ENCODE results near the gene BIN1. TPM values are rescaled to one million over a fixed set of nuclear protein-coding genes. Genes with fewer than 3 reads are reported as not detected.

BIN1 gene
- total RNA-seq, 2 experiments from 2014 or later, result 1.5 to 14.1 TPM

DNA sequence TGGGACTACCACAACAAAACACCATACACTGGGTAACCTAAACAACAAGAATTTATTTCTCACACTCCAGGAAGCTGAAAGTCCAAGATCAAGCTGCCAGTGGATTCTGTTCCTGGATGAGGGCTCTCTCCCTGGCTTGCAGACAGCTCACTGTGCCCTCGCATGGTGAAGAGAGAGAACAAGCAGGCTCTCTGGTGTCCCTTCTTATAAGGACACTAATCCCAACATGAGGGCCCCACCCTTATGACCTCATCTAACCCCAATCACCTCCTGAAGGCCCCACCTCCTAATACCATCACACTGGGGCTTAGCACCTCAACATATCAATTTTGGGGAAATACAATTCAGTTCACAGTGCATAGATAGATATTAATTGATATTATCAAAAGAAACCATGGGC lies 83.5 kb downstream of the BIN1 start:
- Histone ChIP-seq H3K9me2 (ENCODE audit: insufficient read depth, low read length) (no peaks in the 10 kb centered on the region), H3K9me3 (ENCODE audit: low read length) (no peaks in the 10 kb centered on the region), H3K4me3 (ENCODE audit: low read depth, low read length, poor library complexity, severe bottlenecking) (no peak overlapping the region), H3K79me2 (ENCODE audit: insufficient read depth, low read depth, low read length) (no peaks in the 10 kb centered on the region), H3K36me3 (ENCODE audit: insufficient read depth, low read length) (no peaks in the 10 kb centered on the region), H3K27ac (ENCODE audit: low read depth, low read length, poor library complexity, severe bottlenecking) (no peak overlapping the region), H4K20me1 (ENCODE audit: insufficient read depth, low read length) (no peaks in the 10 kb centered on the region), H3K4me1 (ENCODE audit: insufficient read depth, low read length, poor library complexity, severe bottlenecking) (no peaks in the 10 kb centered on the region), H3K4me2 (ENCODE audit: low read length) (no peak overlapping the region), H2AFZ (ENCODE audit: low read length) (no peak overlapping the region)
- ChIA-PET CTCF (ENCODE audit: unreplicated experiment) (no interaction called here), POLR2A (no interaction called here)
- TF ChIP-seq, protein P1, sequence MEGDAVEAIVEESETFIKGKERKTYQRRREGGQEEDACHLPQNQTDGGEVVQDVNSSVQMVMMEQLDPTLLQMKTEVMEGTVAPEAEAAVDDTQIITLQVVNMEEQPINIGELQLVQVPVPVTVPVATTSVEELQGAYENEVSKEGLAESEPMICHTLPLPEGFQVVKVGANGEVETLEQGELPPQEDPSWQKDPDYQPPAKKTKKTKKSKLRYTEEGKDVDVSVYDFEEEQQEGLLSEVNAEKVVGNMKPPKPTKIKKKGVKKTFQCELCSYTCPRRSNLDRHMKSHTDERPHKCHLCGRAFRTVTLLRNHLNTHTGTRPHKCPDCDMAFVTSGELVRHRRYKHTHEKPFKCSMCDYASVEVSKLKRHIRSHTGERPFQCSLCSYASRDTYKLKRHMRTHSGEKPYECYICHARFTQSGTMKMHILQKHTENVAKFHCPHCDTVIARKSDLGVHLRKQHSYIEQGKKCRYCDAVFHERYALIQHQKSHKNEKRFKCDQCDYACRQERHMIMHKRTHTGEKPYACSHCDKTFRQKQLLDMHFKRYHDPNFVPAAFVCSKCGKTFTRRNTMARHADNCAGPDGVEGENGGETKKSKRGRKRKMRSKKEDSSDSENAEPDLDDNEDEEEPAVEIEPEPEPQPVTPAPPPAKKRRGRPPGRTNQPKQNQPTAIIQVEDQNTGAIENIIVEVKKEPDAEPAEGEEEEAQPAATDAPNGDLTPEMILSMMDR (conservative IDR thresholded peaks at IDR 0.05; ENCODE audit: low read length), result no peak
- no peak for TF ChIP-seq EZH2phosphoT487 (IDR thresholded peaks at IDR 0.05; ENCODE audit: borderline replicate concordance, low read depth, low read length)
- DNase-seq (ENCODE audit: low spot score), result no peak
- no TSS peak for BruUV-seq (replicated peaks)
- intact Hi-C loops (cut with micrococcal nuclease; ENCODE audit: unreplicated experiment), result no loop called here

DNA sequence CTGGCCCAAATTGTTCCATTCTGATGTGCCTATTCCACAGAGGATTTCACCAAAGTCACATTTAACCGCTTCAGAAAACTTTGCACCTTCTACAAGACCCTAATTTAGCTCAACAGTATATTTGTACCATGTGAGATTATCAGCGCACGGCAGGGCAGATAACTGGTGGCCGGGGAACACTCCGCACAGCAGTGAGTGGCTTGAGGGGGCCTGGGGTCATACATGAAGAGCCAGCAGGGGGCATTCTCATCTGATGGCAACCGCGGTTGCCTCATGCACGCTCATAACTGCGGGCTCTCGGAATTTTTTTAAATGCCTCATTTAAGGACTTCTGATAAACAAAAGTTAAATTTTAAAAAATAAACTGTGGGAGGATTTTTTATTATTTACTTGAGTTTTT lies 84.1 kb downstream of the BIN1 start:
- no TSS peak for BruUV-seq (replicated peaks)

DNA sequence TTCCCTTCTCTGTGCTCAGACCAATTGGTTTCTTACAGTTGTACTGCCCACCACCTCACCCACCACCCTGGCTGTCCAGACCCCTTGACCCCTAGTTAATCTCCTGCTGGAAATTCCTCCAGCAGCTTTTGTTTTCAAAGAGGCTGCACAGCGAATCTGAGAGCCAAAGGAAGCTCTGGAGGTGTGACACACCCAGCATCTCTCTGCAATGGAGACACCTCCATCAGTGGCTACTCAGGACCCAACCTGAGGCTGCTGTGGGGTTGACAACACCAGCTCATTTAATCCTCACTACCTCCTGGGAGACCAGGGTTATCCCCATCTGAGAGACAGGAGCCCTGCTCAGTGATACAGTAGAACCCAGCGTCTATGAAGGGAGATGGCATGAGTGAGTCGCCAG lies 86.4 kb downstream of the BIN1 start:
- Histone ChIP-seq H3K27ac (ENCODE audit: low read depth, low read length, poor library complexity, severe bottlenecking) (no peak overlapping the region), H3K36me3 (ENCODE audit: insufficient read depth, low read length) (no peaks in the 10 kb centered on the region), H3K9me2 (ENCODE audit: insufficient read depth, low read length) (no peaks in the 10 kb centered on the region), H3K4me3 (ENCODE audit: low read depth, low read length, poor library complexity, severe bottlenecking) (no peak overlapping the region), H4K20me1 (ENCODE audit: insufficient read depth, low read length) (no peaks in the 10 kb centered on the region), H3K4me2 (ENCODE audit: low read length) (no peak overlapping the region), H3K9me3 (ENCODE audit: low read length) (no peaks in the 10 kb centered on the region), H2AFZ (ENCODE audit: low read length) (no peak overlapping the region), H3K79me2 (ENCODE audit: insufficient read depth, low read depth, low read length) (no peaks in the 10 kb centered on the region), H3K4me1 (ENCODE audit: insufficient read depth, low read length, poor library complexity, severe bottlenecking) (no peaks in the 10 kb centered on the region)
- intact Hi-C loops (cut with micrococcal nuclease; ENCODE audit: unreplicated experiment), result no loop called here
- POLR2A ChIA-PET, result no interaction called here
- DNase-seq (ENCODE audit: low spot score), result no peak
- no TSS peak for BruUV-seq (replicated peaks)
- TF ChIP-seq EZH2phosphoT487 (IDR thresholded peaks at IDR 0.05; ENCODE audit: borderline replicate concordance, low read depth, low read length), result no peak
- TF ChIP-seq, protein P1 (conservative IDR thresholded peaks at IDR 0.05; ENCODE audit: low read length), result no peak
- CTCF ChIA-PET (ENCODE audit: unreplicated experiment), result no interaction called here

More for the DNA sequence above, 84.1 kb downstream of the BIN1 start:
- POLR2A ChIA-PET, result no interaction called here
- H3K4me3 ChIP-seq (ENCODE audit: low read depth, low read length, poor library complexity, severe bottlenecking), result no peak overlapping the region
- TF ChIP-seq EZH2phosphoT487 (IDR thresholded peaks at IDR 0.05; ENCODE audit: borderline replicate concordance, low read depth, low read length), result no peak
- TF ChIP-seq, protein P1 (conservative IDR thresholded peaks at IDR 0.05; ENCODE audit: low read length), result peak; percentile 42
- H3K36me3 ChIP-seq (ENCODE audit: insufficient read depth, low read length), result no peaks in the 10 kb centered on the region
- no peaks in the 10 kb centered on the region for H3K9me2 ChIP-seq (ENCODE audit: insufficient read depth, low read length)
- H3K27ac ChIP-seq (ENCODE audit: low read depth, low read length, poor library complexity, severe bottlenecking), result no peak overlapping the region
- H3K9me3 ChIP-seq (ENCODE audit: low read length), result no peaks in the 10 kb centered on the region
- H3K79me2 ChIP-seq (ENCODE audit: insufficient read depth, low read depth, low read length), result no peaks in the 10 kb centered on the region
- no peak overlapping the region for H3K4me2 ChIP-seq (ENCODE audit: low read length)
- intact Hi-C loops (cut with micrococcal nuclease; ENCODE audit: unreplicated experiment), result no loop called here
- no peak for DNase-seq (ENCODE audit: low spot score)
- no peaks in the 10 kb centered on the region for H4K20me1 ChIP-seq (ENCODE audit: insufficient read depth, low read length)
- CTCF ChIA-PET (ENCODE audit: unreplicated experiment), result no interaction called here
- no peaks in the 10 kb centered on the region for H3K4me1 ChIP-seq (ENCODE audit: insufficient read depth, low read length, poor library complexity, severe bottlenecking)
- H2AFZ ChIP-seq (ENCODE audit: low read length), result no peak overlapping the region
